Liver (tissue), 3 donors: ENCODE results near the gene WDR7.

ENCODE experiments used
- TAF1 ChIP-seq: conservative IDR thresholded peaks from 2 replicates; pipeline ENCODE4 v1.6.1; 2016; ENCODE audit warnings: antibody characterized with exemption, mild to moderate bottlenecking
- TF ChIP-seq, protein P1 (sequence below): IDR thresholded peaks from 2 replicates; pipeline ENCODE4 v1.6.1; 2016; ENCODE audit warnings: antibody characterized with exemption
- TF ChIP-seq, protein P2 (sequence below): fragments of 150-350 bp; IDR thresholded peaks from 2 replicates; pipeline ENCODE4 v1.5.1; 2017; ENCODE audit warnings: improper control_type of control experiment, low read depth, low read length; ENCODE audit not compliant: missing input control
- donor health status: healthy.
- donor health status: healthy.

DNA sequence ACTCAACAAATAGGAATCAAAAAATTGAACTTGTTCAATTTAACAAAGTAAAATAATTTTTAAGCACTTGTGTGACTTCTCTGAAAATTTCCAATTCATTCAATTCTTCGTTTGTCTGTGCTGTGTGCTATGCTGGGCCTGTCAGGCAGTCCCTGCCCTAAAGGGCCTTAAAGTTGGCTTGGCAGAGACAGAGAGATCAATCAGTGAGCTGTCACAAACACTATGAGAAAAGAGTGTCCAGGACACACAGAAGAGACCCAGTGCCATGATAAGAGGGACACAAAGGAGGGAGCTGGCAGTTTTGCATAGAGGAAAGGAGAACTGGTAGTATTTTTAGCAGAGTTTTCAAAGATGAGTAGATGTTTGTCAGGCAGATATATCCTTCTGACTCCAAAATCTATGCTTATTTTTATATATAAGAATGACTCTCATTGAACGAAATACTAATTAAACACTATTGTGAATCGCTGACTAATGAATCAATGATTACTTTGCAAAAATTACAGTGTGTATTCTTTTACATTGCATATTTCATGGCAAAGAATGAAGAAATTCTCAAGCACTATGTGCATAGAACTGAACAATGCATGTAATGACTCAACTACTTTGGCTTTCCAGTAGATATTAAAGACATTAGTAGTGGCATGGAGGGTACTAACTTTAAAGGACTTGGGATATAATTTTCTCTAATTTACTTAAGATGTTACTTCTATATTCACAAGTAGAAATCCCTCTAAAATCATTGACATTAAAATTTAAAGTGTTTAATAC is 302.5 kb downstream of the WDR7 start:
- TF ChIP-seq, protein P1, sequence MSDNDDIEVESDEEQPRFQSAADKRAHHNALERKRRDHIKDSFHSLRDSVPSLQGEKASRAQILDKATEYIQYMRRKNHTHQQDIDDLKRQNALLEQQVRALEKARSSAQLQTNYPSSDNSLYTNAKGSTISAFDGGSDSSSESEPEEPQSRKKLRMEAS, result no peak
- TF ChIP-seq, protein P2, sequence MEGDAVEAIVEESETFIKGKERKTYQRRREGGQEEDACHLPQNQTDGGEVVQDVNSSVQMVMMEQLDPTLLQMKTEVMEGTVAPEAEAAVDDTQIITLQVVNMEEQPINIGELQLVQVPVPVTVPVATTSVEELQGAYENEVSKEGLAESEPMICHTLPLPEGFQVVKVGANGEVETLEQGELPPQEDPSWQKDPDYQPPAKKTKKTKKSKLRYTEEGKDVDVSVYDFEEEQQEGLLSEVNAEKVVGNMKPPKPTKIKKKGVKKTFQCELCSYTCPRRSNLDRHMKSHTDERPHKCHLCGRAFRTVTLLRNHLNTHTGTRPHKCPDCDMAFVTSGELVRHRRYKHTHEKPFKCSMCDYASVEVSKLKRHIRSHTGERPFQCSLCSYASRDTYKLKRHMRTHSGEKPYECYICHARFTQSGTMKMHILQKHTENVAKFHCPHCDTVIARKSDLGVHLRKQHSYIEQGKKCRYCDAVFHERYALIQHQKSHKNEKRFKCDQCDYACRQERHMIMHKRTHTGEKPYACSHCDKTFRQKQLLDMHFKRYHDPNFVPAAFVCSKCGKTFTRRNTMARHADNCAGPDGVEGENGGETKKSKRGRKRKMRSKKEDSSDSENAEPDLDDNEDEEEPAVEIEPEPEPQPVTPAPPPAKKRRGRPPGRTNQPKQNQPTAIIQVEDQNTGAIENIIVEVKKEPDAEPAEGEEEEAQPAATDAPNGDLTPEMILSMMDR, result no peak
- no peak for TF ChIP-seq TAF1
